Measurements from ENCODE around the gene CTCFL.

The CTCFL gene

GRCh38 chr20:57524511-57525176, at the start of gene CTCFL:
CTCFL (minus strand) TSS chr20:57525140; CDS start chr20:57524205, 935 bp downstream.
- no peak for DNase-seq (ENCODE audit: low spot score)

GRCh38 chr20:57573894-57574293, 49.0 kb upstream of the CTCFL start:
- DNase-seq (ENCODE audit: low spot score) = no peak

GRCh38 chr20:57573242-57573641, 48.3 kb upstream of the CTCFL start:
- DNase-seq (ENCODE audit: low spot score) = no peak

GRCh38 chr20:57571782-57572416, 47.0 kb upstream of the CTCFL start:
- DNase-seq (ENCODE audit: low spot score) = no peak

- DNase-seq (ENCODE audit: low spot score) = no peak
Measured at GRCh38 chr20:57570920-57571319, 46.0 kb upstream of the CTCFL start.

GRCh38 chr20:57570145-57570850, 45.4 kb upstream of the CTCFL start:
- DNase-seq (ENCODE audit: low spot score) = no peak

GRCh38 chr20:57568960-57569359, 44.0 kb upstream of the CTCFL start:
- DNase-seq (ENCODE audit: low spot score) = no peak

- no peak for DNase-seq (ENCODE audit: low spot score)
Measured at GRCh38 chr20:57568088-57568896, 43.4 kb upstream of the CTCFL start.

GRCh38 chr20:57567471-57568079, 42.6 kb upstream of the CTCFL start:
- no peak for DNase-seq (ENCODE audit: low spot score)

- DNase-seq (ENCODE audit: low spot score) = no peak
Measured at GRCh38 chr20:57566803-57567459, 42.0 kb upstream of the CTCFL start.

GRCh38 chr20:57566399-57566798, 41.5 kb upstream of the CTCFL start:
- no peak for DNase-seq (ENCODE audit: low spot score)

GRCh38 chr20:57564951-57565642, 40.2 kb upstream of the CTCFL start:
- DNase-seq (ENCODE audit: low spot score) = no peak

- DNase-seq (ENCODE audit: low spot score) = no peak
Measured at GRCh38 chr20:57564180-57564802, 39.4 kb upstream of the CTCFL start.

GRCh38 chr20:57563522-57563921, 38.6 kb upstream of the CTCFL start:
- DNase-seq (ENCODE audit: low spot score) = no peak

- DNase-seq (ENCODE audit: low spot score) = no peak
Measured at GRCh38 chr20:57562541-57563465, 37.9 kb upstream of the CTCFL start.

GRCh38 chr20:57561356-57562279, 36.7 kb upstream of the CTCFL start:
- DNase-seq (ENCODE audit: low spot score) = no peak

- no peak for DNase-seq (ENCODE audit: low spot score)
Measured at GRCh38 chr20:57560554-57561355, 35.8 kb upstream of the CTCFL start, which contains the start of gene PCK1. PCK1 (plus strand) TSS chr20:57561110; CDS start chr20:57561412, 302 bp downstream.
